Lower lobe of right lung (tissue), 2 donors: ENCODE measurements around the gene HS3ST3A1. TPM values are rescaled to one million over a fixed set of nuclear protein-coding genes. Genes with fewer than 3 reads are reported as not detected.

Experiments used
- ATAC-seq, 2 donors: fragments of 200-7000 bp; cut with Tn5 transposase; one replicate each; pipeline ENCODE4 v1.9.1; 2020 to 2022; ENCODE audit warnings: mild to moderate bottlenecking in 2 of 2, moderate library complexity in 2 of 2
- DNase-seq: peaks from one replicate; pipeline ENCODE4 v3.0.0-alpha.2; 2020
- H3K27ac ChIP-seq: fragments of 200-600 bp; one replicate; pipeline ENCODE4 v1.8.0; 2022
- H3K27me3 ChIP-seq: fragments of 200-600 bp; one replicate; pipeline ENCODE4 v1.8.0; 2022; ENCODE audit warnings: low read depth
- H3K36me3 ChIP-seq: fragments of 200-600 bp; one replicate; pipeline ENCODE4 v1.8.0; 2022; ENCODE audit warnings: mild to moderate bottlenecking
- H3K4me1 ChIP-seq: fragments of 200-600 bp; one replicate; pipeline ENCODE4 v1.8.0; 2022
- H3K4me3 ChIP-seq: fragments of 200-600 bp; one replicate; pipeline ENCODE4 v1.8.0; 2022; ENCODE audit warnings: mild to moderate bottlenecking
- H3K9me3 ChIP-seq: fragments of 200-600 bp; one replicate; pipeline ENCODE4 v1.8.0; 2022
- intact Hi-C: fragments of 100-400 bp; cut with DNase I; formaldehyde crosslinking; loops from one replicate; pipeline ENCODE4 v1.11.0; 2022
- total RNA-seq: library from RNA; stranded (reverse); fragmentation: NEBNext Ultra II Directional; extraction: Animal tissue kit (Norgen Biotek cat#: 25700); gene quantifications from one replicate; pipeline ENCODE4 v1.2.1, GENCODE V29; 2021
- TF ChIP-seq, protein P1 (sequence below): fragments of 200-600 bp; IDR thresholded peaks from one replicate; pipeline ENCODE4 v1.8.0; 2022; ENCODE audit warnings: antibody characterized with exemption, mild to moderate bottlenecking
- donor health status: DM: no; HTN: yes; CAD: no; lungs with severe emphysema.

Gene HS3ST3A1
- total RNA-seq, 1 donor from 2014 or later = 0.53 TPM

DNA sequence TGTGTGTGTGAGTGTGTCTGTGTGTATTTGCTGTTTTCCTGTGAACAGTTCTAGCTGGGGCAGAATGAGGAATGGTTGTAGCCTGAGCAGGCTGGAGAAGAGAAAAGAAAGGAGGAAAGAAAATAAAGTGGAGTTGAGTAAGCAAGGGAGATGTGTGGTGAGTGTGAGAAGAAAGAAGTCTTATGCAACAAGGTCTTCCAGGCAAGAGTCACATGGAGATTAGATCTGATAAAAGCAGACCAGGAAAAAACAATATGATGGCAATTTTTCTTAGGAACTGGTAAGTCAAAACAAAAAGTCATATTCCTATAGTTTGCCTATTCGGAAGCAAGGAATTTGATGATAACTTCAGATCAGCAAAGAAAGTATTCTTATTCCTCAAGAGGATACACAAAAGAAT, 125.0 kb downstream of the HS3ST3A1 start:
- ATAC-seq (no peak), DNase-seq (no peak)
- Histone ChIP-seq H3K27me3 (no peaks in the 10 kb centered on the region), H3K4me3 (no peak overlapping the region), H3K36me3 (no peaks in the 10 kb centered on the region), H3K4me1 (no peaks in the 10 kb centered on the region), H3K9me3 (peaks cover 17% of the 10 kb centered on the region), H3K27ac (no peak overlapping the region)
- TF ChIP-seq, protein P1, sequence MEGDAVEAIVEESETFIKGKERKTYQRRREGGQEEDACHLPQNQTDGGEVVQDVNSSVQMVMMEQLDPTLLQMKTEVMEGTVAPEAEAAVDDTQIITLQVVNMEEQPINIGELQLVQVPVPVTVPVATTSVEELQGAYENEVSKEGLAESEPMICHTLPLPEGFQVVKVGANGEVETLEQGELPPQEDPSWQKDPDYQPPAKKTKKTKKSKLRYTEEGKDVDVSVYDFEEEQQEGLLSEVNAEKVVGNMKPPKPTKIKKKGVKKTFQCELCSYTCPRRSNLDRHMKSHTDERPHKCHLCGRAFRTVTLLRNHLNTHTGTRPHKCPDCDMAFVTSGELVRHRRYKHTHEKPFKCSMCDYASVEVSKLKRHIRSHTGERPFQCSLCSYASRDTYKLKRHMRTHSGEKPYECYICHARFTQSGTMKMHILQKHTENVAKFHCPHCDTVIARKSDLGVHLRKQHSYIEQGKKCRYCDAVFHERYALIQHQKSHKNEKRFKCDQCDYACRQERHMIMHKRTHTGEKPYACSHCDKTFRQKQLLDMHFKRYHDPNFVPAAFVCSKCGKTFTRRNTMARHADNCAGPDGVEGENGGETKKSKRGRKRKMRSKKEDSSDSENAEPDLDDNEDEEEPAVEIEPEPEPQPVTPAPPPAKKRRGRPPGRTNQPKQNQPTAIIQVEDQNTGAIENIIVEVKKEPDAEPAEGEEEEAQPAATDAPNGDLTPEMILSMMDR = no peak
- intact Hi-C loops = no loop called here

DNA sequence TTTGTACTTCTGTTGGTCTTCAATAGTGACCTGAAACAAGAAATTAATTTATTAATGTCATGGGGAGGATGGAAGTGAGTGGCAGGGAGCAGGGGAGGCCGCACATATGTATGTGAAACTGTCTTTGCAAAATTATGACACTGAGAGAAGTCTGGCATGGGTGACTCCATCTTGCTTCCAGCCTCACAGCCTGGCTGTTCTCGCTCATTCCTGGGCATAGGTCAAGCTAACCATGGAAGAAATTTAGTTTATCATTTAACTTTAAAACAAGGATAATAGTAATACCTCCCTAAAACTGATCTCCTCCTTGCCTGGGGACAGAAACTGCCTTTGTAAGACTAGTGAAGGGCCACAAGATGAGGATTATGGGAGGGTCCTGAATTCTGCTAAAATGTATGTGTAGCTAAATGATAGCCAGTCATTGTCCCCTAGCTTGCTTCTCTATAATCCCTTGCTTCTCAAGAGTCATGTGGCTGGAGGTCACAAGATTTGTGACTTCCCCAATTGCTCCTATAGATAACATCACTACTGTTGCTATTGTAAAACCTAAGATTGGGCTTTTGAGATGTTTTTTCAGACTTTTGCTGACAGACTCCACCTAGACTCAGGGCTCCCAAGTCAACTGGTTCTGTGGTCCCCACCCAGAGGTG, 126.0 kb downstream of the HS3ST3A1 start:
- intact Hi-C loops = no loop called here
- DNase-seq = no peak
- TF ChIP-seq, protein P1 = no peak
- Histone ChIP-seq H3K27me3 (no peaks in the 10 kb centered on the region), H3K36me3 (no peaks in the 10 kb centered on the region), H3K27ac (no peak overlapping the region), H3K4me1 (no peaks in the 10 kb centered on the region), H3K9me3 (peaks cover 11% of the 10 kb centered on the region), H3K4me3 (no peak overlapping the region)
- no peak for ATAC-seq

DNA sequence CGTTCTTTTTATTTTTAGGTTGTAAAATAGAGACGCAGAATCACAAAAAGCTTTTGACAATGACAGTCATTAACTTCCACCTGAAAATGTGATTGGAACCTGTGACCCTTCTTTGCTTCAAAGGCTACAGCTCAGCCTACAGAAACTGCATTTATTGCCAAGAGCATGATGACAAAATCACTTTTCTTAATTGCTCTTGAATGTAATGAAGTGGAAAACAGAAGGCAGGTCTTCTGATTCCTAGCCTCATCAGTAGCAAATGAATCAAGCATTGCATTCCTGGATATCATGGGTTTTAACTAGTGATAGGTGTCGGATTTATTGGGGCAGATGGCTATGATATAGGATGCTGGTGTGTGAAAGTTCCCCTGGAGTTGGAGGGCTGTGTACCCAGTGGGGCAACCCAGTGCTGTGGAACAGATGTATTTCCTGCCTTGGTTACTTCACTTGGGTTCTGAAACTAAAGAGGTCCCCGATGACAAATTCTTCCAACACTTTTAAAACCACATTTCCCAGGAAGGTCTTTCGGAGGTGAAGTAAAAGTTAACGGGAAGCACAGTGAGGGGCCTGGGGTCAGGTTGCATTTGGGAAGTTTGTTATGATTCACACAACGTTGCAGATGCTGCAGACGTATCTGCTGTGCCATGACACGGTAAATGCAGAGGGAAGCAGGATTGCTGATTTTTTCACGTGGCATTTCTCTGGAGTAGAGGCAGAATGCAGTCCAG, 127.5 kb downstream of the HS3ST3A1 start:
- intact Hi-C loops = no loop called here
- Histone ChIP-seq H3K36me3 (no peaks in the 10 kb centered on the region), H3K4me1 (no peaks in the 10 kb centered on the region), H3K9me3 (no peaks in the 10 kb centered on the region), H3K27me3 (no peaks in the 10 kb centered on the region), H3K27ac (no peak overlapping the region), H3K4me3 (no peak overlapping the region)
- TF ChIP-seq, protein P1 = no peak
- ATAC-seq (no peak), DNase-seq (no peak)

DNA sequence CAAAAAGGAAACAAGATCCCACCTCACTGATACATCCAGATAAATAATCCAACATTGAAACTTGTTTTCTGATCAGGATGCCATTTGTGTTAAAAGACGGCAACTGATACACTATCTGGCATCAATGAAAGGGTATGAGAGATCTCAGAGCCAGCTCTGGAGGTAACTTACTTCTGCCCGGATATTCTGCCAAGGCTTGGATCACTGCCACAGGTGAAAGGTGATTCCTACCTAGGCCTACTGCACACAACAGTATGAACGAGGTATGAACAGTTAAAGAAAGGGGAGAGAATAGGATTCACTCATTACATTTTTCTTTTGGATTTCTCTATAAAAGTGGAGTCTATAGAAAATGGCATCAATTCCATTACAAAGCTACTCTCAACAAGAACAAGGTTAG, 136.1 kb downstream of the HS3ST3A1 start:
- DNase-seq = no peak
- ATAC-seq = no peak
- Histone ChIP-seq H3K9me3 (no peaks in the 10 kb centered on the region), H3K4me3 (no peak overlapping the region), H3K27ac (no peak overlapping the region), H3K36me3 (no peaks in the 10 kb centered on the region), H3K4me1 (no peaks in the 10 kb centered on the region), H3K27me3 (no peaks in the 10 kb centered on the region)
- TF ChIP-seq, protein P1 = no peak
- intact Hi-C loops = no loop called here

DNA sequence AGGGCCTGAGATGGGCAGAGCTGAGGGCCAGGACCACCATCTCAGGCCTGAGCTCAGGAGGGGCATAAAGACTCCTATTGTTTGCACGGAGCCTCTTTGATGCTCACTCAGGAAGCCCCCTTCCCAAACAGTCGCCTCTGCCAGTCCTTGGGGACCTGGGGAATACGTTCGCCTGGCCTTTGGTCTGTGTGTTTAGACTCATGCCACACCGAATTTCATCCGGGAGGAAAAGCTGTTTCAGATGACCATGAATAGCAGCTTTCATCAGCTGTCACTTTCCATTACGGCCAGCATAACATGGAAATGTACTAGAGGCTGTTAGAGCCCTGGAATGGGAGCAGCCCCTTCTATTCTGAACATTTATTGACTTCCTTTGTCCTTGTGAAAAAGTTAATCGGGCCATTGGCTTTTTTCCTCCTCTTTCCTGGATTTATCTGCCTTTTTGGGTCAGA, 139.0 kb downstream of the HS3ST3A1 start:
- ATAC-seq (no peak), DNase-seq (no peak)
- TF ChIP-seq, protein P1 = no peak
- no peaks in the 10 kb centered on the region for H3K4me1 ChIP-seq
- no peaks in the 10 kb centered on the region for H3K9me3 ChIP-seq
- H3K36me3 ChIP-seq = no peaks in the 10 kb centered on the region
- no peak overlapping the region for H3K27ac ChIP-seq
- H3K27me3 ChIP-seq = peaks cover 3% of the 10 kb centered on the region
- intact Hi-C loops = no loop called here
- no peak overlapping the region for H3K4me3 ChIP-seq
